Measurements from ENCODE around the gene HGS. TPM values are rescaled to one million over a fixed set of nuclear protein-coding genes. Genes with fewer than 3 reads are reported as not detected.

The HGS gene
- total RNA-seq, 1 donor from 2014 or later = 117 TPM

DNA sequence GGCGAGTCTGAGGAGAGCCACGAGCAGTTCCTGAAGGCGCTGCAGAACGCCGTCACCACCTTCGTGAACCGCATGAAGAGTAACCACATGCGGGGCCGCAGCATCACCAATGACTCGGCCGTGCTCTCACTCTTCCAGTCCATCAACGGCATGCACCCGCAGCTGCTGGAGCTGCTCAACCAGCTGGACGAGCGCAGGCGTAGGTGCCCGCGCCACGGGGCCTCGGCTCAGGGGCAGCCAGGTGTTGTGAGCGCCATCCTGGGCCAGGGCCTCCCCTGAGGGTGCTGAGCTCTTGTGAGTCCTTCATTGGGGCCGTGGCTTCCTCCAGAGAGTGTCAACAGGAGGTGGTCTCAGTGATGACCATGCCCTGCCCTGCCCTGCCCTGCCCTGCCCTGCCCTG lies 12.0 kb downstream of the HGS start:
- no peak for DNase-seq (ENCODE audit: extremely low spot score, unreplicated experiment)
- Mint-ChIP-seq H3K27me3 (ENCODE audit: unreplicated experiment) (no peaks in the 10 kb centered on the region), H3K36me3 (ENCODE audit: unreplicated experiment) (peaks cover 12% of the 10 kb centered on the region), H3K4me3 (ENCODE audit: unreplicated experiment) (no peak overlapping the region), H3K4me1 (ENCODE audit: unreplicated experiment) (peaks cover 3% of the 10 kb centered on the region), H3K9me3 (ENCODE audit: unreplicated experiment) (no peaks in the 10 kb centered on the region), H3K27ac (ENCODE audit: unreplicated experiment) (no peak overlapping the region)
- TF ChIP-seq, protein P1, sequence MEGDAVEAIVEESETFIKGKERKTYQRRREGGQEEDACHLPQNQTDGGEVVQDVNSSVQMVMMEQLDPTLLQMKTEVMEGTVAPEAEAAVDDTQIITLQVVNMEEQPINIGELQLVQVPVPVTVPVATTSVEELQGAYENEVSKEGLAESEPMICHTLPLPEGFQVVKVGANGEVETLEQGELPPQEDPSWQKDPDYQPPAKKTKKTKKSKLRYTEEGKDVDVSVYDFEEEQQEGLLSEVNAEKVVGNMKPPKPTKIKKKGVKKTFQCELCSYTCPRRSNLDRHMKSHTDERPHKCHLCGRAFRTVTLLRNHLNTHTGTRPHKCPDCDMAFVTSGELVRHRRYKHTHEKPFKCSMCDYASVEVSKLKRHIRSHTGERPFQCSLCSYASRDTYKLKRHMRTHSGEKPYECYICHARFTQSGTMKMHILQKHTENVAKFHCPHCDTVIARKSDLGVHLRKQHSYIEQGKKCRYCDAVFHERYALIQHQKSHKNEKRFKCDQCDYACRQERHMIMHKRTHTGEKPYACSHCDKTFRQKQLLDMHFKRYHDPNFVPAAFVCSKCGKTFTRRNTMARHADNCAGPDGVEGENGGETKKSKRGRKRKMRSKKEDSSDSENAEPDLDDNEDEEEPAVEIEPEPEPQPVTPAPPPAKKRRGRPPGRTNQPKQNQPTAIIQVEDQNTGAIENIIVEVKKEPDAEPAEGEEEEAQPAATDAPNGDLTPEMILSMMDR (IDR thresholded peaks at IDR 0.05) = no peak

DNA sequence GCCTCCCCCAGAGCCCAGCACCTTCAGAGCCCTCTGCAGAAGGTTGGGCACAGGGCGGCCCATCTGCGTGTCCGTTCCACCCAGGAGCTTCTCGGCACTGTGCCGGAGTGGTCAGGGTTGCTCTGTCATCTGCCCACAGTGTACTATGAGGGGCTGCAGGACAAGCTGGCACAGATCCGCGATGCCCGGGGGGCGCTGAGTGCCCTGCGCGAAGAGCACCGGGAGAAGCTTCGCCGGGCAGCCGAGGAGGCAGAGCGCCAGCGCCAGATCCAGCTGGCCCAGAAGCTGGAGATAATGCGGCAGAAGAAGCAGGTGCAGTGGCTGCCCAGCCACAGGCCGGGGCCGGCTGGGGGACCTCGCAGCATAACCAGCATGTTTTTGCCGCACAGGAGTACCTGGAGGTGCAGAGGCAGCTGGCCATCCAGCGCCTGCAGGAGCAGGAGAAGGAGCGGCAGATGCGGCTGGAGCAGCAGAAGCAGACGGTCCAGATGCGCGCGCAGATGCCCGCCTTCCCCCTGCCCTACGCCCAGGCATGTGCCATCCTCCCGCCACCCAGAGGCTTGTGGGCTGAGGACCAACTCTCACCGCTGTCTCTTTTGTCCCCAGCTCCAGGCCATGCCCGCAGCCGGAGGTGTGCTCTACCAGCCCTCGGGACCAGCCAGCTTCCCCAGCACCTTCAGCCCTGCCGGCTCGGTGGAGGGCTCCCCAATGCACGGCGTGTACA lies 12.6 kb downstream of the HGS start:
- H3K27ac Mint-ChIP-seq (ENCODE audit: unreplicated experiment) = no peak overlapping the region
- no peaks in the 10 kb centered on the region for H3K27me3 Mint-ChIP-seq (ENCODE audit: unreplicated experiment)
- peaks cover 8% of the 10 kb centered on the region for H3K4me1 Mint-ChIP-seq (ENCODE audit: unreplicated experiment)
- DNase-seq (ENCODE audit: extremely low spot score, unreplicated experiment) = no peak
- peaks cover 11% of the 10 kb centered on the region for H3K36me3 Mint-ChIP-seq (ENCODE audit: unreplicated experiment)
- no peak overlapping the region for H3K4me3 Mint-ChIP-seq (ENCODE audit: unreplicated experiment)
- TF ChIP-seq, protein P1 (IDR thresholded peaks at IDR 0.05) = no peak
- no peaks in the 10 kb centered on the region for H3K9me3 Mint-ChIP-seq (ENCODE audit: unreplicated experiment)

DNA sequence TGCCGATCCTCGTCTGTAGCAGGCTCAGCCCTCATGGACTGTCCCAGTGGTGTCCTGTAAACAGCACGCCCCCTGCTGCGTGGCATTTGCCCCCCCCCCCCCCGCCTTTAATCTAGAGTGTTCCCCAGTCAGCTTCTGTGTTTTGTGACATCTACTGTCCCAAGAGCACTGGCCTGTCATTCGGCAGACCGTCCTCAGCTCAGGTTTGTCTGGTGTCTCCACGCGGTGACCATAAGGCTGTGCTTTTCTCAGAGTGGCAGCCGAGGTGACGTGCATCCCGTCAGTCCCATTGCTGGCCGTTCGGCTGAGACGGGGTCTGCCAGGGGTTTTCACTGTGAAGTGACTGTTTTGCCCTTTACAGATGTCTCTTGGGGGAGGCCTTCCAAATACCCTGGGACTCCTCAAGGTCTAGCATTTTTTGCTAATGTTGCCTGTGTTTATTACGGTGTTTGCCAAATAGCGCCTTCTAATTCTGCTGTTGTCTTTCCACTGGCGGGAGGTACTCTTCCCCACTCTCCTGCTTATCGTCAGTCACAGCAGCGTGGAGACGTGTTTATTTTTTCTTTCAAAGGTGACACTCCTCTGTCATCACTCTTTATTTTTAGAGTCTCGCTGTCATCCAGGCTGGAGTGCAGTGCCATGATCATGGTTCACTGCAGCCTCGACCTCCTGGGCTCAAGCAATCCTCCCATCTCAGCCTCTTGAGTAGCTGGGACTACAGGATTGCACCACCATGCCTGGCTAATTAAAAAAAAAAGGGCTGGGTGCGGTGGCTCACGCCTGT lies 13.6 kb downstream of the HGS start:
- no peak overlapping the region for H3K4me3 Mint-ChIP-seq (ENCODE audit: unreplicated experiment)
- no peak overlapping the region for H3K27ac Mint-ChIP-seq (ENCODE audit: unreplicated experiment)
- TF ChIP-seq, protein P1 (IDR thresholded peaks at IDR 0.05) = no peak

DNA sequence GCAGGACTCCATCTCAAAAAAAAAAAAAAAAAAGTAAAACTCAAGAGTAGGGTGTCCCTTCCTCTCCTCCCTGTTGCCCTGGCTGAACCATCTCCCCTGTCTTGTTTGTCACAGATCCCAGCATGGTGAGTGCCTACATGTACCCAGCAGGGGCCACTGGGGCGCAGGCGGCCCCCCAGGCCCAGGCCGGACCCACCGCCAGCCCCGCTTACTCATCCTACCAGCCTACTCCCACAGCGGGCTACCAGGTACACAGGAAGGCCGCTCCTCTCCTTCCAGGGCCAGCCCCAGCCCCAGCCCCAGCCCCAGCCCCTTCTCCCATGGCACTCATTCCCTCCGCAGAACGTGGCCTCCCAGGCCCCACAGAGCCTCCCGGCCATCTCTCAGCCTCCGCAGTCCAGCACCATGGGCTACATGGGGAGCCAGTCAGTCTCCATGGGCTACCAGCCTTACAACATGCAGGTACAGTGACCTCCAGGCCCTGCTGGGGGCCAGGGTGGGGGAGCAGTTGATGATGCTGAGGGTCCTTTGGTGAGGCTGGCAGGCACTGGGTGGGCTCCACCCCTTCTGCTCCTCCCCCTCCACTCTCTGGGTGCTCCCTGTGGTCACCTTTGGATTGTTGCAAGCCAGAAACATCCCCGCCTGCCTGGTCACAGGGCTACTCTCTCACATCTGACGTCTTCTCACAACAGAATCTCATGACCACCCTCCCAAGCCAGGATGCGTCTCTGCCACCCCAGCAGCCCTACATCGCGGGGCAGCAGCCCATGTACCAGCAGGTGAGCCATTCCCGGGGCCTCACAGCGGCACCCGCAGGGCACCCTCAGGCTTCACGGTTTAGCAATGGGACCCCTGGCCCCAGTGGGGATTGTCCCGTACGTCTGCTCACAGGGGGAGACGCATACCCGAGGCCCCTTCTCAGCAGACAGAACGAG lies 16.8 kb downstream of the HGS start:
- TF ChIP-seq, protein P1 (IDR thresholded peaks at IDR 0.05) = no peak
- DNase-seq (ENCODE audit: extremely low spot score, unreplicated experiment) = no peak
- Mint-ChIP-seq H3K9me3 (ENCODE audit: unreplicated experiment) (no peaks in the 10 kb centered on the region), H3K4me3 (ENCODE audit: unreplicated experiment) (no peak overlapping the region), H3K36me3 (ENCODE audit: unreplicated experiment) (peaks cover 15% of the 10 kb centered on the region), H3K27me3 (ENCODE audit: unreplicated experiment) (no peaks in the 10 kb centered on the region), H3K27ac (ENCODE audit: unreplicated experiment) (no peak overlapping the region), H3K4me1 (ENCODE audit: unreplicated experiment) (peaks cover 25% of the 10 kb centered on the region)

More for the DNA sequence above, 13.6 kb downstream of the HGS start:
- DNase-seq (ENCODE audit: extremely low spot score, unreplicated experiment) = no peak
- Mint-ChIP-seq H3K36me3 (ENCODE audit: unreplicated experiment) (peaks cover 10% of the 10 kb centered on the region), H3K9me3 (ENCODE audit: unreplicated experiment) (no peaks in the 10 kb centered on the region), H3K27me3 (ENCODE audit: unreplicated experiment) (no peaks in the 10 kb centered on the region), H3K4me1 (ENCODE audit: unreplicated experiment) (peaks cover 19% of the 10 kb centered on the region)
